HG03280 (cell line): ENCODE data around the gene SLC4A5.
A peak's percentile ranks its signal among the peaks of the same experiment; 100 is the strongest.
"Not testable (repeated sequence)": the region's sequence is repeated elsewhere in the genome, so short reads cannot be mapped to it uniquely, and the experiment has no call there.

Experiments
- ATAC-seq: cut with Tn5 transposase; IDR thresholded peaks from one replicate; pipeline ENCODE4 v1.9.1; 2021; ENCODE audit warnings: mild to moderate bottlenecking, moderate library complexity; ENCODE audit not compliant: unreplicated experiment

Gene SLC4A5

DNA sequence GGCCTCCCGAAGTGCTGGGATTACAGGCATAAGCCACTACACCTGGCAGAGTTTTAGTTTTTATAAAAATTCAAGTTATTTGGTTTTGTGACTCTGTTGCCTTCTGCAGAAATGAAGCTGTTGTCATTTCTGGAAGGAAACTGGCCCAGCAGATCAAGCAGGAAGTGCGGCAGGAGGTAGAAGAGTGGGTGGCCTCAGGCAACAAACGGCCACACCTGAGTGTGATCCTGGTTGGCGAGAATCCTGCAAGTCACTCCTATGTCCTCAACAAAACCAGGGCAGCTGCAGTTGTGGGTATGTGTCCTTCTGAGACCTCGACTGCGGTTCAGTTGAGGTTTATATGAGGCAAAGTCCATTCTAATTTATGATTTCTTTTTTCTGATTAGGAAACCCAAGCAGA lies 137.6 kb downstream of the SLC4A5 start:
- no peak for ATAC-seq

- ATAC-seq, result no peak
Measured at GRCh38 chr2:74205113-74205512, 138.1 kb downstream of the SLC4A5 start.

GRCh38 chr2:74204436-74204835 lies 138.8 kb downstream of the SLC4A5 start:
- no peak for ATAC-seq

GRCh38 chr2:74201596-74201995 lies 141.6 kb downstream of the SLC4A5 start:
- ATAC-seq, result no peak

- no peak for ATAC-seq
Measured at GRCh38 chr2:74201196-74201595, 142.0 kb downstream of the SLC4A5 start.

DNA sequence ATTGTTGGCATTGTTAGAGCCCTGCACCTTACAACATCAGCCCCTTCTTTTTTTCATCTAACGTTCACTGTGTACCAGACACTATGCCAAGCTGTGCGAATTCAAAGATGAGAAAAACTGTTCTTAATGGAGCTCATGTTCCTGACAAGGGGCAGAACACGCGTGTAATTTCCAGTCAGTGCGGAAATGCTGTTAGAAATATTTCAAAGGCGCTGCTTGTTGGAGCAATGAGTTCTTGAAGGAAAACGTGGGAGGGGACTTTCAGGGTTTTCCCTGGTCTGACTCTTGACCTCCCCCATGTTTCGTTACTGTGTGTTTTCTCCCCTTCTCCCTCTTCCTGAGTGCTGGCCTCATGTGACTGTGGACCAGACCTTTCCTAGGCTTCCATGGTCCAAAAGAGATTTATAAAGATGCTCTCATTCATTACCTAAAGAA lies 143.3 kb downstream of the SLC4A5 start:
- ATAC-seq, result no peak

- ATAC-seq, result no peak
Measured at GRCh38 chr2:74199275-74199701, 143.9 kb downstream of the SLC4A5 start.

DNA sequence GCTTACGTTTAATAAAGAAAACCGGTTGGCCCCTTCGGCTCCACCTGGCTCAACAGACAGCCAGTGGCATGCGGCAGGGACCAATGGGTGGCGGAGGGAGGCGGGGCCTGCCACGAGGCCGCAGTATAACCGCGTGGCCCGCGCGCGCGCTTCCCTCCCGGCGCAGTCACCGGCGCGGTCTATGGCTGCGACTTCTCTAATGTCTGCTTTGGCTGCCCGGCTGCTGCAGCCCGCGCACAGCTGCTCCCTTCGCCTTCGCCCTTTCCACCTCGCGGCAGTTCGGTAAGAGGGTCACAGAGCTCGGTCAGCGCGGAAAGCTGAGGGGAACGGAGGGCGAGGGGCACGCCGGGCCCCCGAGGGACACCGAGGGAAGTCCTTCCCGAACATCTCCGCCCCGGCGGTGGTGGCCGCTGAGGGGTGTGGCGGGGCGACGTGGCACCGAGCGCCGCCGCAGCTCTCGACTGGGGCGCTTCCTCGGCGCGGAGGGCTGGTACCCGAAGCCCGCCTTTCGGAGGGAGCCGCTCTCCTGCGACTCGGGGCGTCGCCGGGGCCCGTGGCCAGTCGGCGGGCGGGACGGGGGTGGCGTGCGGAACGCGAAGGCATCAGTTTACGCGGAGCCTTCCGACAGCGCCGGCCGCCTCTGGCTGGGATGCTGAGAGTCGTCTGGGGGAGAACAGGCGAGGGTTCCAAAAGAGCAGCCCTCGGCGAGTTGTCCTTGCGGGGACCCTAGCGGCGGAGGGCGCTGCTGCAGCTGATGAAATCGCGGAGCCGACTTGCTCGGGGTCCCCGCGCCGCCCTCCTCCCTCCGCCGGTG lies 144.5 kb downstream of the SLC4A5 start, which contains the start of gene MTHFD2:
MTHFD2 (plus strand) TSS at position 155 of the 814 bp plus-strand sequence; CDS start at position 182, 27 bp downstream.
- ATAC-seq, result peak; percentile 88

GRCh38 chr2:74198023-74198460 lies 145.2 kb downstream of the SLC4A5 start:
- no peak for ATAC-seq

- ATAC-seq, result no peak
Measured at GRCh38 chr2:74197049-74197448, 146.2 kb downstream of the SLC4A5 start.

GRCh38 chr2:74194799-74195198 lies 148.4 kb downstream of the SLC4A5 start:
- no peak for ATAC-seq

- no peak for ATAC-seq
Measured at GRCh38 chr2:74191596-74192380, 151.4 kb downstream of the SLC4A5 start.

DNA sequence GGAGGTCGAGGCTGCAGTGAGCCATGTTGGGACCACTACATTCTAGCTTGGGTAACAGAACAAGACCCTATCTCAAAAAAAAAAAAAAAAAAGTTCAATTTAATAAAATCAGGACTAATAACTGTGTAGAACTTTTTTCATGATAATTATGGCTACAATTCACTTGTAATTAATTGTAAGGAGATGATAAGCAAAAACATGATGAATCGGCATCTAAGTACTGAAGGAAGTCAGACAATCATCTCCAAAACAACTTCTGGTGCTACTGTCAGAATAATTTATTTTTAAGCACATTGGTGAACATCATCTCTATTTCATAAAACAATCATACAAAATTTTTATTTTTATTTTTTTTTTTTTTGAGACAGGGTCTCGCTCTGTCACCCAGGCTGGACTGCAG lies 154.5 kb downstream of the SLC4A5 start:
- ATAC-seq, result no peak

- no peak for ATAC-seq
Measured at GRCh38 chr2:74188018-74188601, 155.1 kb downstream of the SLC4A5 start.

- not testable (repeated sequence) for ATAC-seq
Measured at GRCh38 chr2:74186706-74187105, 156.5 kb downstream of the SLC4A5 start.

- peak; percentile 43 for ATAC-seq
Measured at GRCh38 chr2:74186038-74186437, 157.2 kb downstream of the SLC4A5 start.

GRCh38 chr2:74183878-74184277 lies 159.3 kb downstream of the SLC4A5 start:
- no peak for ATAC-seq

DNA sequence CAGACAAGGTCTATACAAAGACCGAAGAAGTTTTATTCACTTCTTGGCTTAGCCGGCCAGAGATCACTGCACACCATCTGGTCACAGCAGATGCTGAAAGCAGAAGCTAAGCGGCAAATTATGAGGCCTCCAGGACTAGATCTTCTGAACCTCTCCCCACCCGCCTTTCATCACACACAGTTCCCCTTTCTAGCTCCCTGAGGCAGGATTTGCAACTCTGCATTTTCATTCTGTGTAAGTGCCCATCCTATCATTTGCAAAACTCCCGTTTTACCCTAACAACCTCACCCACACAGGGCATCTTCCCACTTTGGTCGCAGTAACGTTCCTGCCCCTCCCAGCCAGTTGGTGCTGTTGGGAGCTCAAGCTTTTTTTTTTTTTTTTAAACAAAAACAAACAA lies 161.5 kb downstream of the SLC4A5 start:
- peak; percentile 28 for ATAC-seq

GRCh38 chr2:74179063-74179865 lies 164.0 kb downstream of the SLC4A5 start:
- ATAC-seq, result peak; percentile 13

- ATAC-seq, result peak; percentile 83
Measured at GRCh38 chr2:74178211-74179062, 164.8 kb downstream of the SLC4A5 start, which contains the start of gene MOB1A. Gene MOB1A, minus strand, starts transcription at chr2:74178879. Its CDS starts 205 bp downstream, at chr2:74178674.
